ENCODE results near the gene IDH3G.

The IDH3G gene

DNA sequence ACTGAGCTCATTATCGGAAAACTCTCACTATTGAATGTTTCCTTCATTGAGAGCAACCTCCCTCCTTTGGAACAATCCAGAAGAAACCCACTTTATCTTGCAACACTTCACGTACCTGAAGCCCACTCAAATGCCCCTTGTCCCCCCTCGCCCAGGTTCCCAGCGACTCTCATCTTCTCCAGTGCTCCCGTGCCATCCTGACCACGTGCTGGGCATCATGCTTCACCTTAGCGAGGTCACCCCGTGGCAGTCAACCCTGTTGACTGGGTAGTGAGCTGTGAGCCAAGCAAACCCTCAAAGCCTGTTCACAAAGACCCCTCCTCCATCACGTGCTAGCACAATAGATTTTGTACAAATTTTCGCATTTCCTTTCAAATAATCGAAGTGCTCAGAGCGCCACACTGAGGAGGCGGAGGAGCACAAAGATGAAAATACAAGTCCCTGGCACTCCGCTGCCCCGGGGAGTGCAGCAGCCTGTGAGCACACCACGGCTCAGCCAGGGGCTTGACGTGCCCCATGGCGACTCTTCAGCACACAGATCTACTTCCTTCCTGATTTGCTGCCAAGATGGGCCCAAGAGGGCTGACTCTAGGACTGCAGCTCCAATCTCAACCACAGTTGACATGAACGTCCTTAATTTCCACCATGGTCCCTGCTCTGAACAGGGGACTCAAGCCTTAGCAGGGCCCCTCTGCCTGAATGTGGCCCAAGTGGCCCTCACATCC is 20.6 kb upstream of the IDH3G start:
- DNase-seq, result no peak

- no peak for DNase-seq
These were observed 19.0 kb upstream of the IDH3G start for GRCh38 chrX:153813161-153813560.

GRCh38 chrX:153812220-153812619 is 18.0 kb upstream of the IDH3G start:
- no peak for DNase-seq

GRCh38 chrX:153807976-153808375 is 13.8 kb upstream of the IDH3G start:
- DNase-seq, result no peak

GRCh38 chrX:153806999-153807575 is 12.9 kb upstream of the IDH3G start:
- no peak for DNase-seq

DNA sequence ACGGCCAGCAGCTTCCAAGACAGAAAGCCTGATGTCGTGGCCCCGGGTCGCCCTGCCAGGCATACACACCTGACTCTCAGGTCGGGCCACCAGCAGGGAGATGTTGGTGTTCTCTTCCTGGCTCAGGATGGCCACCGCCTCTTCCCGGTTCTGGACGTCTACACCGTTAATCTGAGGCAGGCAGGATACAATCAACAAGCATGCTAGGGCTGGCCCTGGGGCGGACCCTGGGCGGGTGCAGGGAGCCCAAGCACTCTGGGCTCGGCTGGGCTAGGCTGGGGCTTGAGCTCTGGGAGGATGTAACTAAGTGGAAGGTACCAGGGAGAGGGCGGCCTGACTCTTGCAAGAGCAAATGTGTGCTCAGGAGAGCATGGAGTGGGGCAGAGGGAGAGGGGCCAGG is 11.3 kb upstream of the IDH3G start:
- no peak for DNase-seq

DNA sequence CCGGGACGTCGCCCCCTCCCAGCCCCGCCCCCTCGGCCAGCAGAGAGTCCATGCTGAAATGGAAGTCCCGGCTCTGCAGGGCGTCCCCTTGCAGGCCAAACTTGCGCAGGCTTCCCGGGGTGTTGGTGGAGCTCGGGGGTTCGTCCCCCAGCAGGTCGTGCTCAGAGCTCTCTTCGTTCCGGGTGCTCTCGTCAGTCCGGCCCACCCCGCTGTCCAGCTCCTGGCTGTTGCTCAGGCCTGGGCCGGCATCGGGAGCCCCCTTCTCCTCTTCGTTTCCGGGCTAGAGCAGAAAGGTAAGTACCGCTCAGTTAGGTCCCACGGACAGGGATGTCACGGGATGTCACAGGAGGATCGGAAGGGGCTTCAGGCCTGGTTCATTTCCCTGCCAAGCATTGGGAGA is 10.4 kb upstream of the IDH3G start:
- DNase-seq, result no peak

DNA sequence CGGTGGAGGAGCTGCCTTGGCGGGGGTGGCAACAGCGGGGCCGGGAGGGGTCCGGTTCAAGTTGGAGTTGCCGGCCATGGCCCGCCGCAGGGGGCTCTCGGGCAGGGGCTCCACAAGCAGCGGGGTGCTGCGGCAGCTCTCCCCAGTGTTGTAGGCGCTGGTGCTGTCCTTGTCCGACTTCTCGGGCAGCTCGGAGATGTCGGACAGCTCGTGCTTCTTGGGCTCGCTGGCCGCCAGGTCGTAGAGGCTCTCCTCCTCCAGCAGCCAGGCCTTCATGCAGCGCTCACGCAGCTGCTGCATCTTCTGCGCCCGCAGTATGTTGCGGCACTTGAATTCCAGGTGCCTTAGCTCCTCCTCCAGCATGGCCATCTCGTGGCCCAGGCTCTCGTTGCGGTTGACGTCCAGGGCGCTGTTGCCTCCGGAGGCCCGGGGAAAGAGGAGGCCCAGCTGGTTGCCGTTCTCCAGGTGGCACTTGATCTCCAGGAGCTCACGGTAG is 10.0 kb upstream of the IDH3G start:
- no peak for DNase-seq

GRCh38 chrX:153803211-153804099 is 9.3 kb upstream of the IDH3G start:
- no peak for DNase-seq

GRCh38 chrX:153802513-153803045 is 8.4 kb upstream of the IDH3G start:
- no peak for DNase-seq

GRCh38 chrX:153801669-153802068 is 7.5 kb upstream of the IDH3G start:
- DNase-seq, result no peak

GRCh38 chrX:153800746-153801145 is 6.6 kb upstream of the IDH3G start:
- no peak for DNase-seq

GRCh38 chrX:153800177-153800722 is 6.1 kb upstream of the IDH3G start:
- no peak for DNase-seq

DNA sequence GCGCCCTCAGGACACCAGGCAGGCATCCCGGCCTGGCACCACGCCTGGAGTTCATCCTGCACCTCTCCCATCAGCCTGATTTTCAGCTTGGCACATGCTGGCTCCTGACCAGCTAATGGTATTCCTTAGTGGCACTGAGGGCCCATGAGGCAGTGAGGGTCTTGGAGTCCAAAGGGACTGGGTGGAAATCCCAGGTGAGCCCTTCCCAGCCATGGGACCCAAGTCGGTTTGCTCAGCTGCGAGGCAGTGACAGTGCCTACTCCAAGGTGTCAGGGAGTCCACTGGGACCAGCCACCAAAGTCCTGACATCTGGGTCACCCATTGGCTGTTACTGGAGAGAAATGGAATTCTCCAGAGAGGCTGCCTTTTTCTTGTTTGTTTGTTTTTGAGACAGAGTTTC is 5.2 kb upstream of the IDH3G start:
- DNase-seq, result no peak

- no peak for DNase-seq
These were observed 3.3 kb upstream of the IDH3G start for GRCh38 chrX:153797415-153798015.

DNA sequence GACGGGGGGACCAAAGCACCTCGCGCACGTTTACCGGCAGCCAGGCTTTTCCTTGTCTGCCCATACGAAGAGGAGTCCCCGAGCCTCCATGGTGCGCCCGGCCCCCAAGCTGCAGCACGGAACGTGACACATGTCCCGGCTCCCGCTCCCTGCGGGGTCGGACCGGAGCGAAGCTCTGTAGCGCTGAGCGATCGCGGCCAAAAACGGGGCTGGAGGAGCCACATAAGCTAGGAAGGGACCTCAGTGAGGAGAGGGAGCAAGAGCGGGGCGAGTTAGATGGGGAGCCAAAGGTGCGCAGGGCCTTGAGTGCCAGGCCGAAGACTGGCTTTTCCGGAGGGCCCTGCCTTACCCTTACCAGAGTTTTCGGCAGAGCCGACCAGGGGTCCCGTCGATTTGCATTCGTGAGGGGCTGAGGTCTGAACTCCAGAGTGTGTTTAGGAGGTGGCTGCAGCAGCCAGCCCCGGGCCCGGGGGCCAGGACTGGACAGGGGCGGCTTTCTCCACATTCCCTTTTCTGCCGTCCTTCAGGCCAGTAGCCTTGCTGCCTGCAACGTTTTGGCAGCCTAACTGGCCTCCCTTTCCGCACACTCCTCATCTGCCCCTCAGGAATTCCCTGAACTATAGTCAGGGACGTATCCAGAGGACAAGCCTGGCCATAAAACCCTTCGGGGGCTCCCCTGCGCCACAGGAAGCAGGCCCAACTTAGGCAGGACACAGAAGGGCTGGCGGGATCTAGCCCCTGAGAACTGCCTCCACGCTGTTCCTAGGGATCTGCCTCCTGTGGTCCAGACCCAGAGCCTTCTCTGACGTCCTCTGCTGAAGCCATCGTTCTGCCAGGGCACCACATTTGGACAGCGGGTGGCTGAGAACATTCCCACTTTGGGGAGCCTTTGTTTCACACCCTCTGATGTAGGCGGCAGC is 982 bp upstream of the IDH3G start:
- peak in 1 of 2 donors; percentile 9 for DNase-seq

DNA sequence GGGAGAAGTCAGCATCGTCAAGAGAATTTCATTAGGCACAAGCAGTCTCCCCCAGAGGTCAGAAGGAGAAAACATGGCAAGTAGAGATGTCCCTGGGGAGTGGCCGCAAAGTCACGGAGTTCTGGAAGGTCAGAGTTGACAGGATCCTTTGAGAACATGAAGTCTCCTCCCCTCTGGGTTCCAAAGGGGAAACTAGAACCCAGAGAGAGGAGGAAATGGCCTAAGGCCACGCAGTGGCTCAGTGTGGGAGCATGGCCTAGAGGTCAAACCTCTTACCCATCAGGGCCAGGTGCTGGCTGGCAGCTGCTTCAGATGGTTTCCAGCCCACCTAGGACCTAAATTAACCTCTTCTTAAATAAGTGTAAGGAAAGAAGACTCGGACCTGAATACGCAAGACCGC is 884 bp downstream of the IDH3G start:
- DNase-seq, result no peak

GRCh38 chrX:153792368-153792767 is 1.8 kb downstream of the IDH3G start:
- no peak for DNase-seq

- no peak for DNase-seq
These were observed 2.9 kb downstream of the IDH3G start for GRCh38 chrX:153791104-153791852.

DNA sequence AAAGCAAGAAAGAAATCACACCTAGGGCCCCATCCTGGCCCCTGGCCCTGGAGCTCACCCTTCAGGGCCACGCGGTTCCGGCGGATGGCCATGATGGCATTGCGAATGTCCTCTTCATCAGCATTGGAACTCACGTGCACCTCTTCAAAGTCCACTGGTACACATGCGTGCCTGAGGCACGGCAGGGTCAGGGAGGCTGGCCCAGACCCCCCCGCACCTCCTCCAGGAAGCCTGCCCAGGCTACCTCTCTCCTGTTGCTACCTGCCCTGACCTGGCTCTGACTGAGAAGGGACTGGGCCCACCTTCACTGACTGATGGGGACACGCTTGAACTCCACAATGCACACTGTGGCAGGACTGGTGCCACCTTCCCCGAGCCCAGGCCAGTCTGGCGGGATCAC is 4.5 kb downstream of the IDH3G start:
- no peak for DNase-seq

DNA sequence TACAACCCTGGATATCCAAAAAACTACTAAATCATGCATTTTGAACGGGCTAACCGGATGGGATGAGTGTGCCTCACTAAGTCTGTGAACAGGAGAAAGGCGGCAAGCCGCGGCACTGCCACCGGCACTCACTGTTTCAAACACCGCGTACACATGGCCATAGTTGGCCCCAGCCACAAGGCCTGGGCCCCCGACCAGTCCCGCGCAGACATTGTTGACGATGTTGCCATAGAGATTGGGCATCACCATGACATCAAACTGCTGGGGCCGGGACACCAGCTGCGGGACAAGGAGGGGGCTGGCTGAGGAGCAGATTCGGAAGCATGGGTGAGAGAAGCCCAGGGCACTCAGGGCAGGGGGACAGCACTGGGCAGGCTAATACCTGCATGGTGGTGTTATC is 7.5 kb downstream of the IDH3G start:
- no peak for DNase-seq
